ENCODE data around the gene PSMG4. TPM values are rescaled to one million over a fixed set of nuclear protein-coding genes. Genes with fewer than 3 reads are reported as not detected.

PSMG4 gene
- total RNA-seq, 4 donors from 2014 or later: 10.1 to 22.7 (median 16.7) TPM

GRCh38 chr6:3271756-3272155 is 13.0 kb downstream of the PSMG4 start:
- TF ChIP-seq, protein P1, sequence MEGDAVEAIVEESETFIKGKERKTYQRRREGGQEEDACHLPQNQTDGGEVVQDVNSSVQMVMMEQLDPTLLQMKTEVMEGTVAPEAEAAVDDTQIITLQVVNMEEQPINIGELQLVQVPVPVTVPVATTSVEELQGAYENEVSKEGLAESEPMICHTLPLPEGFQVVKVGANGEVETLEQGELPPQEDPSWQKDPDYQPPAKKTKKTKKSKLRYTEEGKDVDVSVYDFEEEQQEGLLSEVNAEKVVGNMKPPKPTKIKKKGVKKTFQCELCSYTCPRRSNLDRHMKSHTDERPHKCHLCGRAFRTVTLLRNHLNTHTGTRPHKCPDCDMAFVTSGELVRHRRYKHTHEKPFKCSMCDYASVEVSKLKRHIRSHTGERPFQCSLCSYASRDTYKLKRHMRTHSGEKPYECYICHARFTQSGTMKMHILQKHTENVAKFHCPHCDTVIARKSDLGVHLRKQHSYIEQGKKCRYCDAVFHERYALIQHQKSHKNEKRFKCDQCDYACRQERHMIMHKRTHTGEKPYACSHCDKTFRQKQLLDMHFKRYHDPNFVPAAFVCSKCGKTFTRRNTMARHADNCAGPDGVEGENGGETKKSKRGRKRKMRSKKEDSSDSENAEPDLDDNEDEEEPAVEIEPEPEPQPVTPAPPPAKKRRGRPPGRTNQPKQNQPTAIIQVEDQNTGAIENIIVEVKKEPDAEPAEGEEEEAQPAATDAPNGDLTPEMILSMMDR (IDR thresholded peaks at IDR 0.05): no peak
- TF ChIP-seq EP300 (IDR thresholded peaks at IDR 0.05; ENCODE audit: low read depth) (no peak), POLR2A (IDR thresholded peaks at IDR 0.05) (no peak), POLR2AphosphoS5 (IDR thresholded peaks at IDR 0.05) (no peak)
- Histone ChIP-seq H3K36me3 (peaks cover 0 to 6% (median 0%) of the 10 kb centered on the region in 4 donors), H3K4me1 (peaks cover 0 to 6% (median 2%) of the 10 kb centered on the region in 4 donors), H3K4me3 (no peak overlapping the region), H3K27me3 (no peaks in the 10 kb centered on the region), H3K9me3 (no peaks in the 10 kb centered on the region), H3K27ac (no peak overlapping the region)
- DNase-seq: no peak
- intact Hi-C loops (cut with DNase I; ENCODE audit: low total_unique reads) (no loop called here), in situ Hi-C loops (cut with MboI; ENCODE audit: low pct_ligation_motif_present in 1 of 4, low pct_unique_long_range_greater_than_20kb in 1 of 4, low sequenced_read_pairs in 3 of 4) (no loop called here)
- 94% methylated on average over 13 of the region's 13 CpGs; no CpG with 5 or more reads in 1 of the 2 donors for WGBS, 2 donors (ENCODE audit: low coverage in 1 of 2)

- Histone ChIP-seq H3K9me3 (no peaks in the 10 kb centered on the region), H3K27ac (no peak overlapping the region), H3K27me3 (no peaks in the 10 kb centered on the region), H3K36me3 (peaks cover 0 to 6% (median 0%) of the 10 kb centered on the region in 4 donors), H3K4me3 (no peak overlapping the region), H3K4me1 (peaks cover 0 to 6% (median 0%) of the 10 kb centered on the region in 4 donors)
- no peak for DNase-seq
- intact Hi-C loops (cut with DNase I; ENCODE audit: low total_unique reads): no loop called here
- WGBS, 2 donors (ENCODE audit: low coverage in 1 of 2): 97% methylated on average over 32 of the region's 32 CpGs; no CpG with 5 or more reads in 1 of the 2 donors
- in situ Hi-C loops (cut with MboI; ENCODE audit: low pct_ligation_motif_present in 1 of 4, low pct_unique_long_range_greater_than_20kb in 1 of 4, low sequenced_read_pairs in 3 of 4): no loop called here
- TF ChIP-seq, protein P1 (IDR thresholded peaks at IDR 0.05): no peak
- TF ChIP-seq EP300 (IDR thresholded peaks at IDR 0.05; ENCODE audit: low read depth) (no peak), POLR2A (IDR thresholded peaks at IDR 0.05) (no peak), POLR2AphosphoS5 (IDR thresholded peaks at IDR 0.05) (no peak)
Measured at GRCh38 chr6:3272911-3273547, 14.3 kb downstream of the PSMG4 start.

GRCh38 chr6:3273707-3274521 is 15.2 kb downstream of the PSMG4 start:
- Histone ChIP-seq H3K9me3 (no peaks in the 10 kb centered on the region), H3K36me3 (peaks cover 0 to 6% (median 0%) of the 10 kb centered on the region in 4 donors), H3K27ac (no peak overlapping the region), H3K4me3 (no peak overlapping the region), H3K27me3 (no peaks in the 10 kb centered on the region), H3K4me1 (peaks cover 0 to 6% (median 0%) of the 10 kb centered on the region in 4 donors)
- intact Hi-C loops (cut with DNase I; ENCODE audit: low total_unique reads) (no loop called here), in situ Hi-C loops (cut with MboI; ENCODE audit: low pct_ligation_motif_present in 1 of 4, low pct_unique_long_range_greater_than_20kb in 1 of 4, low sequenced_read_pairs in 3 of 4) (no loop called here)
- no peak for DNase-seq
- 55 to 79% methylated on average over 4 to 9 of the region's 9 CpGs for WGBS, 2 donors (ENCODE audit: low coverage in 1 of 2)
- TF ChIP-seq POLR2A (IDR thresholded peaks at IDR 0.05) (no peak), EP300 (IDR thresholded peaks at IDR 0.05; ENCODE audit: low read depth) (no peak), POLR2AphosphoS5 (IDR thresholded peaks at IDR 0.05) (no peak)
- TF ChIP-seq, protein P1 (IDR thresholded peaks at IDR 0.05): no peak

All from transverse colon (tissue), 4 donors.